K562 (cell line): ENCODE results near the gene ARMC7. TPM values are rescaled to one million over a fixed set of nuclear protein-coding genes. Genes with fewer than 3 reads are reported as not detected.

Experiments
- ARID2 ChIP-seq: fragments of 450-650 bp; IDR thresholded peaks from 2 replicates; pipeline ENCODE4 v1.6.1; 2017; ENCODE audit warnings: antibody characterized with exemption, mild to moderate bottlenecking
- CHD1 ChIP-seq: fragments of 200-600 bp; sonication (generic); IDR thresholded peaks from one replicate; pipeline ENCODE4 v1.6.1; 2012; ENCODE audit warnings: mild to moderate bottlenecking, moderate library complexity, low read length, inconsistent platforms
- CTBP1 ChIP-seq: fragments of 450-650 bp; IDR thresholded peaks from 2 replicates; pipeline ENCODE4 v1.6.1; 2016; ENCODE audit warnings: borderline replicate concordance
- FOXK2 ChIP-seq, 2 experiments: fragments of 450-650 bp; IDR thresholded peaks in 1 of 2; conservative IDR thresholded peaks in 1 of 2; 2 replicates each; pipeline ENCODE4 v1.6.1; 2016; ENCODE audit warnings: low read depth in 2 of 2, mild to moderate bottlenecking in 1 of 2
- HIVEP1 ChIP-seq: fragments of 250-450 bp; sonication (Bioruptor Pico); IDR thresholded peaks from 2 replicates; pipeline ENCODE4 v1.4.0; 2020; ENCODE audit warnings: mild to moderate bottlenecking
- MYBL2 ChIP-seq, 2 experiments: fragments of 450-650 bp in 1 of 2; sonication (generic) in 1 of 2; formaldehyde crosslinking in 1 of 2; IDR thresholded peaks; 2 replicates each; pipeline versions ENCODE4 v1.6.1 to v1.8.1; 2017 to 2022; ENCODE audit warnings: borderline replicate concordance in 1 of 2, inconsistent platforms in 1 of 2, low read depth in 1 of 2, mild to moderate bottlenecking in 1 of 2, missing genetic modification reagents in 1 of 2, moderate library complexity in 1 of 2
- POLR2B ChIP-seq: fragments of 450-650 bp; IDR thresholded peaks from 2 replicates; pipeline ENCODE4 v1.6.1; 2018; ENCODE audit warnings: low read depth; ENCODE audit not compliant: partially characterized antibody
- ZNF316 ChIP-seq: fragments of 450-650 bp; IDR thresholded peaks from 2 replicates; pipeline ENCODE4 v1.6.1; 2016
- ZNF780A ChIP-seq: fragments of 250-450 bp; sonication (Bioruptor Pico); IDR thresholded peaks from 2 replicates; pipeline ENCODE4 v1.5.0; 2021; ENCODE audit warnings: mild to moderate bottlenecking
- polyA plus RNA-seq, 8 experiments: library from polyadenylated mRNA; depleted of rRNA in 4 of 8; stranded (reverse) in 5 of 8; unstranded in 3 of 8; fragments of >200 nt; fragmentation: Nextera tagmentation in 2 of 8; fragmentation: Illumina TruSeq in 1 of 8; extraction: Ambion mirVana in 2 of 8; extraction: Trizol in 1 of 8; gene quantifications; 2 replicates each; pipeline versions ENCODE4 v1.2.1 to v1.2.3, GENCODE V29; 2011 to 2014; ENCODE audit warnings: inconsistent platforms in 1 of 8, missing spikeins in 1 of 8
- total RNA-seq, 7 experiments: library from RNA; depleted of rRNA in 6 of 7; stranded (reverse); fragments of >200 nt in 6 of 7; fragmentation: Illumina TruSeq in 2 of 7; extraction: Trizol in 2 of 7; gene quantifications; 2 replicates each; pipeline versions ENCODE4 v1.2.1 to v1.2.3, GENCODE V29; 2011 to 2021; ENCODE audit warnings: low replicate concordance in 1 of 7
- TF ChIP-seq, protein P1 (sequence below): sonication (generic); formaldehyde crosslinking; IDR thresholded peaks from 2 replicates; pipeline ENCODE4 v1.8.0; 2022; ENCODE audit warnings: mild to moderate bottlenecking, missing genetic modification reagents
- TF ChIP-seq, protein P2 (sequence below), 2 experiments: fragments of 450-650 bp; formaldehyde crosslinking in 1 of 2; IDR thresholded peaks; 2 replicates each; pipeline versions ENCODE4 v1.4.0 to v1.6.1; 2014 to 2020; ENCODE audit warnings: mild to moderate bottlenecking in 2 of 2, borderline replicate concordance in 1 of 2, low read depth in 1 of 2

ARMC7 gene
- total and polyA plus RNA-seq, 9 of the 15 experiments (the other 6 are each of a cell fraction or from before 2014, with no cell fraction given): 1.4 to 15.2 (median 5.9) TPM

DNA sequence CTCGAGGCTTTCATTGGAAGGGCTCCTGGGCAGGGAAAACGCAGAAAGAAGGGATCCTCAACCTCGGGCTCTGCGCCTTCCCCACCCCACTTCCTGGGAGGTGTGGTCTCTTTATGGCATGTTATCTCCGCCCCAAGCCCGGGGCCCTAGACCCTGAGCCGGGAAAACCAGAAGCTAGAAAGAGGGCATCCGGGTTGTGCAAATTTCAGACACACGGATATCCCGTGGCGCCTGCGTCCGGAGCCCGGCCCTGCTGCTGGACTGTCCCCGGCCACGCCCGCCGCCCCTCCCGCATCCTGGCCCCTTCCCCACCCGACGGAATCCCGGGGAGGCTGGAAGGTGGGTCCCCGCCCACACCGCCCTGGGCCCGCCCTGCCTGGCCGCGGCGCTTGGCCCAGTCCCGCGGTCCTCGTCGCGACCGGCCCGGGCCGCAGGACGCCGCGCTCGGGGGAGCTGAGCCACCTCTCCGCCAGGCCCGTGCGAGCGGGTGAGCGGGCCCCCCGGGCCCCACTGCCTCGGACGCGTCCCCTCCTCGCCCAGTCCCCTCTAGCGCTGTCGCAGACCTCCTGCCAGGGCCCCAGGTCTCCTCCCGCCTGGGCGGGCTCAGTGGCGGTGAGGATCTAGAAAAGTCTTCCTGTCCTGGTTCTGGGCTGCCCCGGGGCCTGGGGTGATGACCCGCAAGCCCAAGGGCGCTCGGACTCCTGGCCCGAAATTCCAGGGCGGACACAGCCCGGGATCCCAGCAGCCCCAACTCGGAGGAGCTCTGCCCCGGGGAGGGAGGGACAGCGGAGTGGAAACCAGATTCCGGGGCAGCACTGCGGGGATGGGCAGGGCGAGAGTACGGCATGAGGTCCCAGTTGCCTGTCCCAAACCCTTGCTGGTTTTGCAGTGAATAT is 22.0 kb upstream of the ARMC7 start, which contains the start of gene SLC16A5 (continued):
- TF ChIP-seq CTBP1 (peak; percentile 35; the same call in 1 of the 2 replicates), ZNF316 (peak; percentile 35; the same call in 1 of the 2 replicates), FOXK2 (conservative IDR thresholded peaks at IDR 0.05 in 1 of 2, IDR thresholded peaks at IDR 0.05 in 1 of 2; ENCODE audit: low read depth in 2 of 2) (no peak), CHD1 (no peak), ARID2 (no peak), POLR2B (peak; percentile 49), MYBL2 (IDR thresholded peaks at IDR 0.05; ENCODE audit: low read depth) (no peak), MYBL2 (CRISPR knock-in tag; IDR thresholded peaks at IDR 0.05; ENCODE audit: borderline replicate concordance) (no peak), HIVEP1 (CRISPR knock-in tag) (no peak), ZNF780A (CRISPR knock-in tag) (no peak)
- TF ChIP-seq, protein P1, sequence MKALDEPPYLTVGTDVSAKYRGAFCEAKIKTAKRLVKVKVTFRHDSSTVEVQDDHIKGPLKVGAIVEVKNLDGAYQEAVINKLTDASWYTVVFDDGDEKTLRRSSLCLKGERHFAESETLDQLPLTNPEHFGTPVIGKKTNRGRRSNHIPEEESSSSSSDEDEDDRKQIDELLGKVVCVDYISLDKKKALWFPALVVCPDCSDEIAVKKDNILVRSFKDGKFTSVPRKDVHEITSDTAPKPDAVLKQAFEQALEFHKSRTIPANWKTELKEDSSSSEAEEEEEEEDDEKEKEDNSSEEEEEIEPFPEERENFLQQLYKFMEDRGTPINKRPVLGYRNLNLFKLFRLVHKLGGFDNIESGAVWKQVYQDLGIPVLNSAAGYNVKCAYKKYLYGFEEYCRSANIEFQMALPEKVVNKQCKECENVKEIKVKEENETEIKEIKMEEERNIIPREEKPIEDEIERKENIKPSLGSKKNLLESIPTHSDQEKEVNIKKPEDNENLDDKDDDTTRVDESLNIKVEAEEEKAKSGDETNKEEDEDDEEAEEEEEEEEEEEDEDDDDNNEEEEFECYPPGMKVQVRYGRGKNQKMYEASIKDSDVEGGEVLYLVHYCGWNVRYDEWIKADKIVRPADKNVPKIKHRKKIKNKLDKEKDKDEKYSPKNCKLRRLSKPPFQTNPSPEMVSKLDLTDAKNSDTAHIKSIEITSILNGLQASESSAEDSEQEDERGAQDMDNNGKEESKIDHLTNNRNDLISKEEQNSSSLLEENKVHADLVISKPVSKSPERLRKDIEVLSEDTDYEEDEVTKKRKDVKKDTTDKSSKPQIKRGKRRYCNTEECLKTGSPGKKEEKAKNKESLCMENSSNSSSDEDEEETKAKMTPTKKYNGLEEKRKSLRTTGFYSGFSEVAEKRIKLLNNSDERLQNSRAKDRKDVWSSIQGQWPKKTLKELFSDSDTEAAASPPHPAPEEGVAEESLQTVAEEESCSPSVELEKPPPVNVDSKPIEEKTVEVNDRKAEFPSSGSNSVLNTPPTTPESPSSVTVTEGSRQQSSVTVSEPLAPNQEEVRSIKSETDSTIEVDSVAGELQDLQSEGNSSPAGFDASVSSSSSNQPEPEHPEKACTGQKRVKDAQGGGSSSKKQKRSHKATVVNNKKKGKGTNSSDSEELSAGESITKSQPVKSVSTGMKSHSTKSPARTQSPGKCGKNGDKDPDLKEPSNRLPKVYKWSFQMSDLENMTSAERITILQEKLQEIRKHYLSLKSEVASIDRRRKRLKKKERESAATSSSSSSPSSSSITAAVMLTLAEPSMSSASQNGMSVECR (CRISPR knock-in tag): no peak
- TF ChIP-seq, protein P2, sequence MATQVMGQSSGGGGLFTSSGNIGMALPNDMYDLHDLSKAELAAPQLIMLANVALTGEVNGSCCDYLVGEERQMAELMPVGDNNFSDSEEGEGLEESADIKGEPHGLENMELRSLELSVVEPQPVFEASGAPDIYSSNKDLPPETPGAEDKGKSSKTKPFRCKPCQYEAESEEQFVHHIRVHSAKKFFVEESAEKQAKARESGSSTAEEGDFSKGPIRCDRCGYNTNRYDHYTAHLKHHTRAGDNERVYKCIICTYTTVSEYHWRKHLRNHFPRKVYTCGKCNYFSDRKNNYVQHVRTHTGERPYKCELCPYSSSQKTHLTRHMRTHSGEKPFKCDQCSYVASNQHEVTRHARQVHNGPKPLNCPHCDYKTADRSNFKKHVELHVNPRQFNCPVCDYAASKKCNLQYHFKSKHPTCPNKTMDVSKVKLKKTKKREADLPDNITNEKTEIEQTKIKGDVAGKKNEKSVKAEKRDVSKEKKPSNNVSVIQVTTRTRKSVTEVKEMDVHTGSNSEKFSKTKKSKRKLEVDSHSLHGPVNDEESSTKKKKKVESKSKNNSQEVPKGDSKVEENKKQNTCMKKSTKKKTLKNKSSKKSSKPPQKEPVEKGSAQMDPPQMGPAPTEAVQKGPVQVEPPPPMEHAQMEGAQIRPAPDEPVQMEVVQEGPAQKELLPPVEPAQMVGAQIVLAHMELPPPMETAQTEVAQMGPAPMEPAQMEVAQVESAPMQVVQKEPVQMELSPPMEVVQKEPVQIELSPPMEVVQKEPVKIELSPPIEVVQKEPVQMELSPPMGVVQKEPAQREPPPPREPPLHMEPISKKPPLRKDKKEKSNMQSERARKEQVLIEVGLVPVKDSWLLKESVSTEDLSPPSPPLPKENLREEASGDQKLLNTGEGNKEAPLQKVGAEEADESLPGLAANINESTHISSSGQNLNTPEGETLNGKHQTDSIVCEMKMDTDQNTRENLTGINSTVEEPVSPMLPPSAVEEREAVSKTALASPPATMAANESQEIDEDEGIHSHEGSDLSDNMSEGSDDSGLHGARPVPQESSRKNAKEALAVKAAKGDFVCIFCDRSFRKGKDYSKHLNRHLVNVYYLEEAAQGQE (IDR thresholded peaks at IDR 0.05; ENCODE audit: borderline replicate concordance): no peak
- TF ChIP-seq, protein P2 (CRISPR knock-in tag; IDR thresholded peaks at IDR 0.05; ENCODE audit: low read depth): no peak
